ENCODE results near the gene OR2Y1.

GRCh38 chr5:180719781-180720180 is 20.1 kb downstream of the OR2Y1 start:
- TF ChIP-seq CTCF (conservative IDR thresholded peaks at IDR 0.05), result no peak
- TF ChIP-seq EZH2 (IDR thresholded peaks at IDR 0.05; ENCODE audit: low read depth), result no peak
